GM13977 (cell line): ENCODE results near the gene RPL38.

Experiments used
- DNase-seq: peaks from one replicate; pipeline ENCODE4 v3.0.0; 2012; ENCODE audit warnings: low spot score
- CTCF ChIP-seq: IDR thresholded peaks from 2 replicates; pipeline ENCODE4 v1.5.1; 2012; ENCODE audit warnings: mild to moderate bottlenecking, control low read depth; ENCODE audit not compliant: insufficient read depth; ENCODE audit errors: extremely low read depth, missing control alignments
- in situ Hi-C: fragments of 300-500 bp; cut with MboI; formaldehyde crosslinking; loops from one replicate; pipeline ENCODE4 v1.12.0; 2022; ENCODE audit warnings: low sequenced_read_pairs, low pct_unique_long_range_greater_than_20kb, mixed read lengths, inconsistent platforms; ENCODE audit not compliant: unreplicated experiment

The RPL38 gene

GRCh38 chr17:74205274-74205673 is 1.8 kb downstream of the RPL38 start:
- in situ Hi-C loops = no loop called here
- no peak for TF ChIP-seq CTCF
- no peak for DNase-seq

- in situ Hi-C loops = no loop called here
- DNase-seq = no peak
Observed at GRCh38 chr17:74206332-74206818, 2.9 kb downstream of the RPL38 start.

GRCh38 chr17:74210191-74211140 is 7.0 kb downstream of the RPL38 start:
- peak; percentile 83 for DNase-seq
- in situ Hi-C loops = no loop called here

More at GRCh38 chr17:74206332-74206818, 2.9 kb downstream of the RPL38 start:
- TF ChIP-seq CTCF = no peak

GRCh38 chr17:74211141-74211911 is 7.8 kb downstream of the RPL38 start:
- no peak for TF ChIP-seq CTCF
- in situ Hi-C loops = no loop called here
- DNase-seq = no peak

More at GRCh38 chr17:74210191-74211140, 7.0 kb downstream of the RPL38 start:
- TF ChIP-seq CTCF = peak; percentile 94

GRCh38 chr17:74211912-74212208 is 8.4 kb downstream of the RPL38 start:
- no peak for TF ChIP-seq CTCF
- in situ Hi-C loops = no loop called here
- DNase-seq = no peak

GRCh38 chr17:74212209-74212912 is 8.9 kb downstream of the RPL38 start:
- no peak for TF ChIP-seq CTCF
- in situ Hi-C loops = no loop called here
- no peak for DNase-seq
